ENCODE results near the gene TOPAZ1. TPM values are rescaled to one million over a fixed set of nuclear protein-coding genes. Genes with fewer than 3 reads are reported as not detected.

Gene TOPAZ1
- polyA plus RNA-seq, 2 of the 4 experiments (the other 2 are of a cell fraction): not detected

DNA sequence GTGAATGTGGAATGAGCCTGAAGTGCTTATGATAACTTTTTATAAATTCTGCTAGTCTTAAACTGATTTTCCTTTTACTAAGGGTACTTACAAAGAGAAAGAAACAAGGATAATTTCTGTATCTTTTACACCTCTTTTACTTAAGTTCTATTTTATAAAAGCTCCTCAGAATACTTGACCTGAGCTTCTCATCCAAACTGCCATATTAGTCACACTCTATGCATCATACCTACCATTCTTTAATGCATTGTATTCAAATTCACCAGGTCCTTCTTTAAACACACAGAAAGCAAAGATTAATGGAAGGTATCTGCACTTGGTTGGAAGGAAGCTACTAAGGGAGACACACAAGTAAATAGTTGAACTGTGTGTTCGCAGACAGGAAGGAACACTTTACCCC, 1.6 kb upstream of the TOPAZ1 start:
- WGBS (ENCODE audit: missing lambda C conversion rate): 55% methylated on average over 1 of the region's 1 CpG
- no peak overlapping the region for H3K4me2 ChIP-seq
- DNase-seq (ENCODE audit: low read depth in 1 of 2, low spot score in 1 of 2) (no peak), ATAC-seq (no peak), FAIRE-seq (no peak)
- TF ChIP-seq RAD21 (conservative IDR thresholded peaks at IDR 0.05 in 1 of 2, IDR thresholded peaks at IDR 0.05 in 1 of 2): no peak
- TF ChIP-seq, protein P1, sequence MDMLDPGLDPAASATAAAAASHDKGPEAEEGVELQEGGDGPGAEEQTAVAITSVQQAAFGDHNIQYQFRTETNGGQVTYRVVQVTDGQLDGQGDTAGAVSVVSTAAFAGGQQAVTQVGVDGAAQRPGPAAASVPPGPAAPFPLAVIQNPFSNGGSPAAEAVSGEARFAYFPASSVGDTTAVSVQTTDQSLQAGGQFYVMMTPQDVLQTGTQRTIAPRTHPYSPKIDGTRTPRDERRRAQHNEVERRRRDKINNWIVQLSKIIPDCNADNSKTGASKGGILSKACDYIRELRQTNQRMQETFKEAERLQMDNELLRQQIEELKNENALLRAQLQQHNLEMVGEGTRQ (IDR thresholded peaks at IDR 0.05): no peak
- H3K9me3 ChIP-seq: no peaks in the 10 kb centered on the region
- H3K4me1 ChIP-seq: no peaks in the 10 kb centered on the region
- ChIA-PET CTCF (no interaction called here), POLR2A (no interaction called here)
- H3K27ac ChIP-seq: no peak overlapping the region
- no peak overlapping the region for H3K4me3 ChIP-seq

DNA sequence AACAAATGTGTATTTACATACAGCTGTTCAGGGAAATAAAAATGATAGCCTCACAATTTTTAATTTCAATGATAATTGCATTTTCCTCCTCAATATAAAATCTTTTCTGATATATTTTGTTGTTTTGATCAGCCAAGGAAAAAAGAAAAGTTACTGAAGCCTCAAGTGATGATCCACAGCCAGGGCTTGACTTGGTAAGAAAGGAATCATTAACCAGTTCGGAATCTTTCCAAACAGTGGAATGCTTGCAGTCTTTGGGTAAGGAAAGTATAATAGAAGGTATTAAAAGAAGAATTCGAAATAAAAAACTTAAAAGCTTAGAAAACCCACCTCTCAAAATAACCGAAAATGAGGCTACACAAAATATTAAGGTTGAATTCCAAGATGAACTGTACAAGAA, 1.0 kb downstream of the TOPAZ1 start:
- H3K9me3 ChIP-seq: peaks cover 6% of the 10 kb centered on the region; the same call in 2 of the 3 replicates
- ChIA-PET CTCF (no interaction called here), POLR2A (no interaction called here)
- H3K4me1 ChIP-seq: no peaks in the 10 kb centered on the region
- ATAC-seq (no peak), DNase-seq (ENCODE audit: low read depth in 1 of 2, low spot score in 1 of 2) (no peak), FAIRE-seq (no peak)
- TF ChIP-seq, protein P2, sequence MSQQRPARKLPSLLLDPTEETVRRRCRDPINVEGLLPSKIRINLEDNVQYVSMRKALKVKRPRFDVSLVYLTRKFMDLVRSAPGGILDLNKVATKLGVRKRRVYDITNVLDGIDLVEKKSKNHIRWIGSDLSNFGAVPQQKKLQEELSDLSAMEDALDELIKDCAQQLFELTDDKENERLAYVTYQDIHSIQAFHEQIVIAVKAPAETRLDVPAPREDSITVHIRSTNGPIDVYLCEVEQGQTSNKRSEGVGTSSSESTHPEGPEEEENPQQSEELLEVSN (IDR thresholded peaks at IDR 0.05; ENCODE audit: borderline replicate concordance, low read depth): no peak
- TF ChIP-seq GATA3 (IDR thresholded peaks at IDR 0.05; ENCODE audit: borderline replicate concordance) (no peak), TFCP2L1 (CRISPR knock-in tag; IDR thresholded peaks at IDR 0.05) (no peak), ZNF302 (CRISPR knock-in tag; IDR thresholded peaks at IDR 0.05) (no peak), RAD21 (conservative IDR thresholded peaks at IDR 0.05 in 1 of 2, IDR thresholded peaks at IDR 0.05 in 1 of 2) (no peak), ZSCAN20 (CRISPR knock-in tag; IDR thresholded peaks at IDR 0.05) (no peak), CEBPB (IDR thresholded peaks at IDR 0.05) (no peak), RCOR1 (IDR thresholded peaks at IDR 0.05; ENCODE audit: low read depth, low read length) (no peak), MAZ (IDR thresholded peaks at IDR 0.05; ENCODE audit: borderline replicate concordance, low read depth, low read length) (no peak), ZC3H11A (IDR thresholded peaks at IDR 0.05) (no peak), POLR2A (IDR thresholded peaks at IDR 0.05; ENCODE audit: low read length) (no peak)
- 21% methylated on average over 3 of the region's 3 CpGs for WGBS (ENCODE audit: missing lambda C conversion rate)
- H3K4me3 ChIP-seq: no peak overlapping the region
- no peak overlapping the region for H3K27ac ChIP-seq
- H3K4me2 ChIP-seq: no peak overlapping the region

DNA sequence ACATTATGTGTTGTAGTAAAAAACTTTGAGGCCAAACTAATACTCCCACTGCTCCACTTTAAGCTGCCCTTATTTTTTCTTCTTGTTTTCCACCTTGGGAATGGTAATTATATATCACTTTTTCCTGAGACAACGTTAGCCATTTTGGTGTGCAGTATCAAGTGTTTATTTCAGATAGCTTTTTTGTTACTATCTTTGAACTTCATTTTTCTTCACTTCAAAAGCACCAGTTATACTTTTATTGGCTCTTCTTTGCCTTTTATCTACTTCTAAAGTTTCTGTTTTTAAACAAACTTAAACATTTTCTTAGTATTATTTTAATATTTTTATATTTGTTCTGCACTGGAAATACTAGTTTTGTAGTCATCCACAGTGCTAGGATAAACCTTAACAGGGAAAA, 6.5 kb downstream of the TOPAZ1 start:
- ChIA-PET POLR2A (no interaction called here), CTCF (no interaction called here)
- TF ChIP-seq HDAC2 (IDR thresholded peaks at IDR 0.05) (no peak), ZSCAN20 (CRISPR knock-in tag; IDR thresholded peaks at IDR 0.05) (no peak)
- TF ChIP-seq, protein P3, sequence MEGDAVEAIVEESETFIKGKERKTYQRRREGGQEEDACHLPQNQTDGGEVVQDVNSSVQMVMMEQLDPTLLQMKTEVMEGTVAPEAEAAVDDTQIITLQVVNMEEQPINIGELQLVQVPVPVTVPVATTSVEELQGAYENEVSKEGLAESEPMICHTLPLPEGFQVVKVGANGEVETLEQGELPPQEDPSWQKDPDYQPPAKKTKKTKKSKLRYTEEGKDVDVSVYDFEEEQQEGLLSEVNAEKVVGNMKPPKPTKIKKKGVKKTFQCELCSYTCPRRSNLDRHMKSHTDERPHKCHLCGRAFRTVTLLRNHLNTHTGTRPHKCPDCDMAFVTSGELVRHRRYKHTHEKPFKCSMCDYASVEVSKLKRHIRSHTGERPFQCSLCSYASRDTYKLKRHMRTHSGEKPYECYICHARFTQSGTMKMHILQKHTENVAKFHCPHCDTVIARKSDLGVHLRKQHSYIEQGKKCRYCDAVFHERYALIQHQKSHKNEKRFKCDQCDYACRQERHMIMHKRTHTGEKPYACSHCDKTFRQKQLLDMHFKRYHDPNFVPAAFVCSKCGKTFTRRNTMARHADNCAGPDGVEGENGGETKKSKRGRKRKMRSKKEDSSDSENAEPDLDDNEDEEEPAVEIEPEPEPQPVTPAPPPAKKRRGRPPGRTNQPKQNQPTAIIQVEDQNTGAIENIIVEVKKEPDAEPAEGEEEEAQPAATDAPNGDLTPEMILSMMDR (IDR thresholded peaks at IDR 0.05): no peak
- TF ChIP-seq, protein P2 (IDR thresholded peaks at IDR 0.05; ENCODE audit: borderline replicate concordance, low read depth): no peak
- TF ChIP-seq, protein P4, sequence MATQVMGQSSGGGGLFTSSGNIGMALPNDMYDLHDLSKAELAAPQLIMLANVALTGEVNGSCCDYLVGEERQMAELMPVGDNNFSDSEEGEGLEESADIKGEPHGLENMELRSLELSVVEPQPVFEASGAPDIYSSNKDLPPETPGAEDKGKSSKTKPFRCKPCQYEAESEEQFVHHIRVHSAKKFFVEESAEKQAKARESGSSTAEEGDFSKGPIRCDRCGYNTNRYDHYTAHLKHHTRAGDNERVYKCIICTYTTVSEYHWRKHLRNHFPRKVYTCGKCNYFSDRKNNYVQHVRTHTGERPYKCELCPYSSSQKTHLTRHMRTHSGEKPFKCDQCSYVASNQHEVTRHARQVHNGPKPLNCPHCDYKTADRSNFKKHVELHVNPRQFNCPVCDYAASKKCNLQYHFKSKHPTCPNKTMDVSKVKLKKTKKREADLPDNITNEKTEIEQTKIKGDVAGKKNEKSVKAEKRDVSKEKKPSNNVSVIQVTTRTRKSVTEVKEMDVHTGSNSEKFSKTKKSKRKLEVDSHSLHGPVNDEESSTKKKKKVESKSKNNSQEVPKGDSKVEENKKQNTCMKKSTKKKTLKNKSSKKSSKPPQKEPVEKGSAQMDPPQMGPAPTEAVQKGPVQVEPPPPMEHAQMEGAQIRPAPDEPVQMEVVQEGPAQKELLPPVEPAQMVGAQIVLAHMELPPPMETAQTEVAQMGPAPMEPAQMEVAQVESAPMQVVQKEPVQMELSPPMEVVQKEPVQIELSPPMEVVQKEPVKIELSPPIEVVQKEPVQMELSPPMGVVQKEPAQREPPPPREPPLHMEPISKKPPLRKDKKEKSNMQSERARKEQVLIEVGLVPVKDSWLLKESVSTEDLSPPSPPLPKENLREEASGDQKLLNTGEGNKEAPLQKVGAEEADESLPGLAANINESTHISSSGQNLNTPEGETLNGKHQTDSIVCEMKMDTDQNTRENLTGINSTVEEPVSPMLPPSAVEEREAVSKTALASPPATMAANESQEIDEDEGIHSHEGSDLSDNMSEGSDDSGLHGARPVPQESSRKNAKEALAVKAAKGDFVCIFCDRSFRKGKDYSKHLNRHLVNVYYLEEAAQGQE (IDR thresholded peaks at IDR 0.05): no peak
- TF ChIP-seq, protein P5, sequence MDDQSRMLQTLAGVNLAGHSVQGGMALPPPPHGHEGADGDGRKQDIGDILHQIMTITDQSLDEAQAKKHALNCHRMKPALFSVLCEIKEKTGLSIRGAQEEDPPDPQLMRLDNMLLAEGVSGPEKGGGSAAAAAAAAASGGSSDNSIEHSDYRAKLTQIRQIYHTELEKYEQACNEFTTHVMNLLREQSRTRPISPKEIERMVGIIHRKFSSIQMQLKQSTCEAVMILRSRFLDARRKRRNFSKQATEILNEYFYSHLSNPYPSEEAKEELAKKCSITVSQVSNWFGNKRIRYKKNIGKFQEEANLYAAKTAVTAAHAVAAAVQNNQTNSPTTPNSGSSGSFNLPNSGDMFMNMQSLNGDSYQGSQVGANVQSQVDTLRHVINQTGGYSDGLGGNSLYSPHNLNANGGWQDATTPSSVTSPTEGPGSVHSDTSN (IDR thresholded peaks at IDR 0.05): no peak
- Histone ChIP-seq H3K27ac (no peak overlapping the region), H3K4me3 (no peak overlapping the region), H3K4me1 (no peaks in the 10 kb centered on the region), H3K9me3 (peaks cover 11% of the 10 kb centered on the region; the same call in 2 of the 3 replicates), H3K4me2 (no peak overlapping the region)
- no peak for DNase-seq (ENCODE audit: low read depth in 1 of 2, low spot score in 1 of 2)
- no peak for ATAC-seq
- WGBS (ENCODE audit: missing lambda C conversion rate): 0% methylated on average over 1 of the region's 1 CpG
- no peak for FAIRE-seq

Measured in A549 (cell line).